ENCODE results near the gene NFX1. TPM values are rescaled to one million over a fixed set of nuclear protein-coding genes. Genes with fewer than 3 reads are reported as not detected.

The NFX1 gene
- total RNA-seq, 1 experiment from 2014 or later = 14.6 TPM

- DNase-seq = no peak
- no peaks in the 10 kb centered on the region for H3K9me3 ChIP-seq
- no peaks in the 10 kb centered on the region for H3K27me3 ChIP-seq
- peak overlapping the region; percentile 78 for H3K4me3 ChIP-seq
- H3K36me3 ChIP-seq = peaks cover 47% of the 10 kb centered on the region
Measured at GRCh38 chr9:33263131-33264002, 26.9 kb upstream of the NFX1 start.

GRCh38 chr9:33264003-33264472, 26.3 kb upstream of the NFX1 start:
- peak; percentile 20 for DNase-seq
- Histone ChIP-seq H3K27me3 (no peaks in the 10 kb centered on the region), H3K9me3 (no peaks in the 10 kb centered on the region), H3K36me3 (peaks cover 47% of the 10 kb centered on the region), H3K4me3 (peak overlapping the region; percentile 78)

- DNase-seq = peak; percentile 95
- H3K36me3 ChIP-seq = peaks cover 44% of the 10 kb centered on the region
- no peaks in the 10 kb centered on the region for H3K9me3 ChIP-seq
- H3K4me3 ChIP-seq = peak within 1 kb of the TSS; percentile 78
- H3K27me3 ChIP-seq = no peaks in the 10 kb centered on the region
Measured at GRCh38 chr9:33264473-33265177, 25.7 kb upstream of the NFX1 start, which contains the start of the genes BAG1 and CHMP5. Gene BAG1, minus strand, starts transcription at chr9:33264708. Gene CHMP5, plus strand, starts transcription at chr9:33265049. Its CDS starts 30 bp downstream, at chr9:33265079.

- peaks cover 36% of the 10 kb centered on the region for H3K36me3 ChIP-seq
- no peaks in the 10 kb centered on the region for H3K27me3 ChIP-seq
- DNase-seq = no peak
- peak overlapping the region; percentile 78 for H3K4me3 ChIP-seq
- H3K9me3 ChIP-seq = no peaks in the 10 kb centered on the region
Measured at GRCh38 chr9:33265211-33265865, 25.0 kb upstream of the NFX1 start.

GRCh38 chr9:33267151-33267767, 23.1 kb upstream of the NFX1 start:
- Histone ChIP-seq H3K36me3 (peaks cover 26% of the 10 kb centered on the region), H3K27me3 (no peaks in the 10 kb centered on the region), H3K4me3 (no peak overlapping the region), H3K9me3 (no peaks in the 10 kb centered on the region)
- no peak for DNase-seq

GRCh38 chr9:33270146-33270545, 20.2 kb upstream of the NFX1 start:
- Histone ChIP-seq H3K9me3 (no peaks in the 10 kb centered on the region), H3K4me3 (no peak overlapping the region), H3K36me3 (peaks cover 29% of the 10 kb centered on the region)

GRCh38 chr9:33272061-33272460, 18.3 kb upstream of the NFX1 start:
- no peaks in the 10 kb centered on the region for H3K9me3 ChIP-seq
- no peak overlapping the region for H3K4me3 ChIP-seq
- H3K27me3 ChIP-seq = no peaks in the 10 kb centered on the region
- DNase-seq = no peak
- peaks cover 30% of the 10 kb centered on the region for H3K36me3 ChIP-seq

More at GRCh38 chr9:33270146-33270545, 20.2 kb upstream of the NFX1 start:
- DNase-seq = no peak
- no peaks in the 10 kb centered on the region for H3K27me3 ChIP-seq

- Histone ChIP-seq H3K27me3 (no peaks in the 10 kb centered on the region), H3K4me3 (no peak overlapping the region), H3K36me3 (peaks cover 36% of the 10 kb centered on the region), H3K9me3 (no peaks in the 10 kb centered on the region)
- no peak for DNase-seq
Measured at GRCh38 chr9:33273266-33273971, 16.9 kb upstream of the NFX1 start.

- H3K27me3 ChIP-seq = no peaks in the 10 kb centered on the region
- H3K4me3 ChIP-seq = no peak overlapping the region
- DNase-seq = no peak
- no peaks in the 10 kb centered on the region for H3K9me3 ChIP-seq
- H3K36me3 ChIP-seq = peaks cover 35% of the 10 kb centered on the region
Measured at GRCh38 chr9:33273972-33274328, 16.4 kb upstream of the NFX1 start.

GRCh38 chr9:33277484-33277883, 12.8 kb upstream of the NFX1 start:
- Histone ChIP-seq H3K9me3 (no peaks in the 10 kb centered on the region), H3K36me3 (peaks cover 27% of the 10 kb centered on the region), H3K4me3 (no peak overlapping the region), H3K27me3 (no peaks in the 10 kb centered on the region)
- no peak for DNase-seq

- Histone ChIP-seq H3K27me3 (no peaks in the 10 kb centered on the region), H3K4me3 (no peak overlapping the region), H3K9me3 (no peaks in the 10 kb centered on the region), H3K36me3 (no peaks in the 10 kb centered on the region; the same call in 1 of the 2 replicates)
- no peak for DNase-seq
Measured at GRCh38 chr9:33285502-33285901, 4.8 kb upstream of the NFX1 start.

- no peaks in the 10 kb centered on the region for H3K9me3 ChIP-seq
- peaks cover 3% of the 10 kb centered on the region for H3K36me3 ChIP-seq
- H3K27me3 ChIP-seq = no peaks in the 10 kb centered on the region
- H3K4me3 ChIP-seq = no peak overlapping the region
- peak; percentile 32 for DNase-seq
Measured at GRCh38 chr9:33287087-33287490, 3.2 kb upstream of the NFX1 start.

GRCh38 chr9:33288235-33288634, 2.1 kb upstream of the NFX1 start:
- DNase-seq = no peak

GRCh38 chr9:33288828-33289483, 1.4 kb upstream of the NFX1 start:
- no peaks in the 10 kb centered on the region for H3K27me3 ChIP-seq
- H3K4me3 ChIP-seq = no peak overlapping the region
- DNase-seq = no peak
- H3K36me3 ChIP-seq = peaks cover 21% of the 10 kb centered on the region
- no peaks in the 10 kb centered on the region for H3K9me3 ChIP-seq

More at GRCh38 chr9:33288235-33288634, 2.1 kb upstream of the NFX1 start:
- Histone ChIP-seq H3K27me3 (no peaks in the 10 kb centered on the region), H3K9me3 (no peaks in the 10 kb centered on the region), H3K36me3 (peaks cover 14% of the 10 kb centered on the region), H3K4me3 (no peak overlapping the region)

- Histone ChIP-seq H3K9me3 (no peaks in the 10 kb centered on the region), H3K4me3 (peak overlapping the region; percentile 87), H3K36me3 (peaks cover 27% of the 10 kb centered on the region), H3K27me3 (no peaks in the 10 kb centered on the region)
- peak; percentile 26 for DNase-seq
Measured at GRCh38 chr9:33289496-33289895, 820 bp upstream of the NFX1 start.

GRCh38 chr9:33289936-33290246, 425 bp upstream of the NFX1 start:
- H3K36me3 ChIP-seq = peaks cover 29% of the 10 kb centered on the region
- DNase-seq = no peak
- H3K27me3 ChIP-seq = no peaks in the 10 kb centered on the region
- H3K9me3 ChIP-seq = no peaks in the 10 kb centered on the region
- peak overlapping the region; percentile 87 for H3K4me3 ChIP-seq
